WTC11 (cell line): ENCODE data around the gene NSUN2. TPM values are rescaled to one million over a fixed set of nuclear protein-coding genes. Genes with fewer than 3 reads are reported as not detected.
"Not testable (repeated sequence)": the region's sequence is repeated elsewhere in the genome, so short reads cannot be mapped to it uniquely, and the experiment has no call there.

Experiments used
- ATAC-seq: fragments of 200-7000 bp; cut with Tn5 transposase; 2 replicates; pipeline ENCODE4 v1.10.0; 2021; ENCODE audit warnings: mild to moderate bottlenecking, moderate library complexity
- CTCF ChIA-PET: fragments of 300-600 bp; sonication (Branson Sonifier 250); formaldehyde crosslinking; loops from one replicate; lab custom pipeline; 2021; ENCODE audit warnings: antibody characterized with exemption; lab: Charles Lee
- POLR2A ChIA-PET: fragments of 350-600 bp; sonication (Branson Sonifier 250); formaldehyde crosslinking; loops from one replicate; lab custom pipeline; 2021; ENCODE audit warnings: antibody characterized with exemption; lab: Charles Lee
- DNase-seq: peaks from one replicate; pipeline ENCODE4 v3.0.0; 2021; ENCODE audit warnings: low spot score
- H3K27ac Mint-ChIP-seq: 2 replicates; pipeline ENCODE4 v1.8.0; 2021; ENCODE audit warnings: mixed read lengths
- H3K27me3 Mint-ChIP-seq: 2 replicates; pipeline ENCODE4 v1.8.0; 2021; ENCODE audit warnings: low read depth, mild to moderate bottlenecking, moderate library complexity, mixed read lengths
- H3K36me3 Mint-ChIP-seq: 2 replicates; pipeline ENCODE4 v1.8.0; 2021; ENCODE audit warnings: mixed read lengths
- H3K4me1 Mint-ChIP-seq: 2 replicates; pipeline ENCODE4 v1.8.0; 2022; ENCODE audit warnings: mixed read lengths
- H3K4me3 Mint-ChIP-seq: 2 replicates; pipeline ENCODE4 v1.8.0; 2021; ENCODE audit warnings: mild to moderate bottlenecking, moderate library complexity, mixed read lengths
- H3K9me3 Mint-ChIP-seq: 2 replicates; pipeline ENCODE4 v1.8.0; 2021; ENCODE audit warnings: mixed read lengths
- ATF2 ChIP-seq: sonication (generic); formaldehyde crosslinking; IDR thresholded peaks from 2 replicates; pipeline ENCODE4 v1.8.1; 2022; ENCODE audit warnings: low read depth, missing genetic modification reagents, borderline replicate concordance
- ATF3 ChIP-seq: sonication (generic); formaldehyde crosslinking; conservative IDR thresholded peaks from 2 replicates; pipeline ENCODE4 v1.8.1; 2022; ENCODE audit warnings: mild to moderate bottlenecking, missing genetic modification reagents
- ATF6 ChIP-seq: sonication (generic); formaldehyde crosslinking; IDR thresholded peaks from 2 replicates; pipeline ENCODE4 v1.8.1; 2023; ENCODE audit warnings: mild to moderate bottlenecking, missing genetic modification reagents
- CTCF ChIP-seq: fragments of 200-600 bp; IDR thresholded peaks from 2 replicates; pipeline ENCODE4 v1.8.0; 2022; ENCODE audit warnings: antibody characterized with exemption
- E2F1 ChIP-seq: sonication (generic); formaldehyde crosslinking; IDR thresholded peaks from 2 replicates; pipeline ENCODE4 v1.8.0; 2022; ENCODE audit warnings: mild to moderate bottlenecking, missing genetic modification reagents
- ELF4 ChIP-seq: sonication (generic); formaldehyde crosslinking; IDR thresholded peaks from 2 replicates; pipeline ENCODE4 v1.8.1; 2022; ENCODE audit warnings: low read depth, mild to moderate bottlenecking, moderate library complexity, missing genetic modification reagents
- FOXJ3 ChIP-seq: sonication (generic); formaldehyde crosslinking; IDR thresholded peaks from 2 replicates; pipeline ENCODE4 v1.9.0; 2021; ENCODE audit warnings: missing genetic modification reagents, mild to moderate bottlenecking, borderline replicate concordance
- HMGA2 ChIP-seq: fragments of 250-450 bp; sonication (Bioruptor Pico); IDR thresholded peaks from 2 replicates; pipeline ENCODE4 v1.4.0; 2021; ENCODE audit warnings: mild to moderate bottlenecking, moderate library complexity
- MLX ChIP-seq: sonication (generic); formaldehyde crosslinking; IDR thresholded peaks from 2 replicates; pipeline ENCODE4 v1.8.1; 2023; ENCODE audit warnings: mild to moderate bottlenecking, missing genetic modification reagents, moderate library complexity
- NFATC4 ChIP-seq: fragments of 250-450 bp; sonication (Bioruptor Pico); IDR thresholded peaks from 2 replicates; pipeline ENCODE4 v1.9.0; 2021; ENCODE audit warnings: mild to moderate bottlenecking
- NR1H2 ChIP-seq: sonication (generic); formaldehyde crosslinking; IDR thresholded peaks from 2 replicates; pipeline ENCODE4 v1.9.0; 2021; ENCODE audit warnings: mild to moderate bottlenecking, moderate library complexity, missing genetic modification reagents
- OVOL2 ChIP-seq: fragments of 250-450 bp; sonication (Bioruptor Pico); IDR thresholded peaks from 2 replicates; pipeline ENCODE4 v1.9.0; 2021; ENCODE audit warnings: mild to moderate bottlenecking, borderline replicate concordance
- TEAD4 ChIP-seq: sonication (generic); formaldehyde crosslinking; IDR thresholded peaks from 2 replicates; pipeline ENCODE4 v1.8.0; 2022; ENCODE audit warnings: mild to moderate bottlenecking, missing genetic modification reagents
- TP53 ChIP-seq: sonication (generic); formaldehyde crosslinking; IDR thresholded peaks from 2 replicates; pipeline ENCODE4 v1.8.1; 2023; ENCODE audit warnings: mild to moderate bottlenecking, missing genetic modification reagents
- ZMAT4 ChIP-seq: fragments of 250-450 bp; sonication (Bioruptor Pico); IDR thresholded peaks from 2 replicates; pipeline ENCODE4 v1.9.0; 2021; ENCODE audit warnings: mild to moderate bottlenecking
- ZNF138 ChIP-seq: sonication (generic); formaldehyde crosslinking; conservative IDR thresholded peaks from 2 replicates; pipeline ENCODE4 v1.8.1; 2022; ENCODE audit warnings: mild to moderate bottlenecking, moderate library complexity, missing genetic modification reagents
- ZNF263 ChIP-seq: sonication (generic); formaldehyde crosslinking; IDR thresholded peaks from 2 replicates; pipeline ENCODE4 v1.8.1; 2022; ENCODE audit warnings: low read depth, mild to moderate bottlenecking, moderate library complexity, missing genetic modification reagents
- ZNF416 ChIP-seq: fragments of 250-450 bp; sonication (Bioruptor Pico); IDR thresholded peaks from 2 replicates; pipeline ENCODE4 v1.9.0; 2021; ENCODE audit warnings: mild to moderate bottlenecking, inconsistent platforms
- ZNF423 ChIP-seq: fragments of 250-450 bp; sonication (Bioruptor Pico); IDR thresholded peaks from 2 replicates; pipeline ENCODE4 v2.1.2; 2022; ENCODE audit warnings: mild to moderate bottlenecking, moderate library complexity
- ZNF532 ChIP-seq: fragments of 250-450 bp; sonication (Bioruptor Pico); IDR thresholded peaks from 2 replicates; pipeline ENCODE4 v1.9.0; 2021; ENCODE audit warnings: mild to moderate bottlenecking, borderline replicate concordance
- total RNA-seq: library from RNA; stranded (reverse); gene quantifications from 3 replicates; pipeline ENCODE4 v1.2.3, GENCODE V29; 2021

NSUN2 gene
- total RNA-seq, 1 experiment from 2014 or later, result 88.4 TPM

GRCh38 chr5:6572086-6572824 lies 60.6 kb downstream of the NSUN2 start (continued):
- TF ChIP-seq ATF2 (no peak), TEAD4 (CRISPR knock-in tag) (no peak), MLX (CRISPR knock-in tag) (no peak), HMGA2 (CRISPR knock-in tag) (no peak), OVOL2 (no peak), CTCF (no peak), E2F1 (no peak), ZNF138 (CRISPR knock-in tag) (no peak)

GRCh38 chr5:6571607-6572006 lies 61.2 kb downstream of the NSUN2 start:
- ChIA-PET CTCF (interaction anchor here (0.6 to 0.7 kb wide), 2 partner anchors 169 to 277 kb away, joined by 3 to 4 read pairs; no protein-coding TSS in a partner anchor), POLR2A (interaction anchor here (0.6 kb wide), 1 partner anchor 19 kb away, joined by 3 read pairs; no protein-coding TSS in a partner anchor)
- H3K27me3 Mint-ChIP-seq, H3K4me1 Mint-ChIP-seq, H3K36me3 Mint-ChIP-seq, DNase-seq, H3K4me3 Mint-ChIP-seq, ATAC-seq, H3K27ac Mint-ChIP-seq: not testable (repeated sequence)
- H3K9me3 Mint-ChIP-seq, result peaks cover 12% of the 10 kb centered on the region

GRCh38 chr5:6570530-6570929 lies 62.3 kb downstream of the NSUN2 start:
- CTCF ChIA-PET, result no interaction called here
- Mint-ChIP-seq H3K36me3 (no peaks in the 10 kb centered on the region), H3K27ac (no peak overlapping the region), H3K27me3 (peaks cover 2% of the 10 kb centered on the region; the same call in 1 of the 2 replicates), H3K9me3 (peaks cover 10% of the 10 kb centered on the region), H3K4me1 (peaks cover 9% of the 10 kb centered on the region), H3K4me3 (no peak overlapping the region)
- ATAC-seq, result no peak
- POLR2A ChIA-PET, result no interaction called here
- DNase-seq, result no peak
- TF ChIP-seq NFATC4 (CRISPR knock-in tag), result no peak
- TF ChIP-seq FOXJ3 (CRISPR knock-in tag), result no peak
- no peak for TF ChIP-seq ATF6 (CRISPR knock-in tag)
- no peak for TF ChIP-seq NR1H2 (CRISPR knock-in tag)
- TF ChIP-seq ZNF532 (CRISPR knock-in tag), result no peak
- TF ChIP-seq ZNF416, result no peak
- TF ChIP-seq TP53 (CRISPR knock-in tag), result no peak
- no peak for TF ChIP-seq ZNF138 (CRISPR knock-in tag)
- TF ChIP-seq ELF4, result no peak
- no peak for TF ChIP-seq ATF3 (CRISPR knock-in tag)
- TF ChIP-seq ZNF423 (CRISPR knock-in tag), result no peak
- no peak for TF ChIP-seq ZNF263
- TF ChIP-seq ZMAT4 (CRISPR knock-in tag), result no peak
